K562 (cell line): ENCODE data around the gene NODAL. TPM values are rescaled to one million over a fixed set of nuclear protein-coding genes. Genes with fewer than 3 reads are reported as not detected.
A peak's percentile ranks its signal among the peaks of the same experiment; 100 is the strongest.

ENCODE experiments used
- ATAC-seq: fragments of 200-7000 bp; cut with Tn5 transposase; 3 replicates; pipeline ENCODE4 v1.9.1; 2020; ENCODE audit warnings: moderate library complexity
- BruUV-seq: library from RNA; stranded (reverse); fragments of 400-500 nt; replicated peaks from 2 replicates; lab custom pipeline; 2021; lab: Mats Ljungman, UMichigan
- CTCF ChIA-PET: fragments of 300-600 bp; formaldehyde crosslinking; extraction: SDS; loops from one replicate; lab custom pipeline; 2021; ENCODE audit warnings: low intra/inter-chr PET ratio; lab: Yijun Ruan, JAX
- POLR2A ChIA-PET: fragments of 300-600, 350-650 bp; sonication (Branson Sonifier 250); formaldehyde crosslinking; extraction: SDS; loops from one replicate; lab custom pipeline; 2021; ENCODE audit warnings: antibody characterized with exemption, inconsistent platforms; lab: Yijun Ruan, JAX
- DNase-seq, 4 experiments: peaks; one replicate each; pipeline versions ENCODE4 v3.0.0 to v3.0.0-alpha.2; 2011 to 2018; ENCODE audit warnings: low spot score in 3 of 4, mixed read lengths in 3 of 4; ENCODE audit errors: extremely low read depth in 1 of 4
- FAIRE-seq: peaks from 2 replicates; lab custom pipeline; 2011; peaks lifted over from hg19 to GRCh38; lab: Jason Lieb, UNC
- H2AFZ ChIP-seq: 2 replicates; pipeline ENCODE4 v1.6.0; 2011; ENCODE audit warnings: low read depth, low read length, control low read depth, inconsistent platforms
- H3K27ac ChIP-seq: fragments of 200-600 bp; 3 replicates; pipeline ENCODE4 v1.8.0; 2011; ENCODE audit warnings: low read depth, mild to moderate bottlenecking, control low read depth, inconsistent platforms, low read length, moderate library complexity, mixed read lengths; ENCODE audit errors: extremely low read depth
- H3K27me3 ChIP-seq, 2 experiments: fragments of 300-600 bp in 1 of 2; 2 replicates in 1 of 2; 3 replicates in 1 of 2; pipeline versions ENCODE4 v1.6.0 to v1.8.0; 2011; ENCODE audit warnings: inconsistent platforms in 2 of 2, low read length in 2 of 2, mild to moderate bottlenecking in 1 of 2, mixed read lengths in 1 of 2, moderate library complexity in 1 of 2; ENCODE audit not compliant: control insufficient read depth in 2 of 2, insufficient read depth in 2 of 2
- H3K36me3 ChIP-seq: fragments of 300-600 bp; 3 replicates; pipeline ENCODE4 v1.8.0; 2011; ENCODE audit warnings: mild to moderate bottlenecking, low read length, inconsistent platforms; ENCODE audit not compliant: control insufficient read depth, insufficient read depth
- H3K4me1 ChIP-seq, 2 experiments: fragments of 200-600 bp in 1 of 2; replicated peaks in 1 of 2; 2 replicates in 1 of 2; 3 replicates in 1 of 2; pipeline versions ENCODE4 v1.5.1 to v1.8.0; 2011; ENCODE audit warnings: inconsistent platforms in 2 of 2, low read length in 2 of 2, mild to moderate bottlenecking in 1 of 2, mixed read lengths in 1 of 2, moderate library complexity in 1 of 2; ENCODE audit not compliant: control insufficient read depth in 2 of 2, insufficient read depth in 2 of 2
- H3K4me2 ChIP-seq: 2 replicates; pipeline ENCODE4 v1.6.1; 2011; ENCODE audit warnings: low read length, control low read depth, inconsistent platforms, mixed read lengths; ENCODE audit not compliant: insufficient read depth
- H3K4me3 ChIP-seq: fragments of 200-600 bp; sonication (generic), shearing (Covaris generic); 2 replicates; pipeline ENCODE4 v1.5.1; 2016; ENCODE audit warnings: control low read depth, inconsistent platforms
- H3K79me2 ChIP-seq: fragments of 200-600 bp; 3 replicates; pipeline ENCODE4 v1.8.0; 2011; ENCODE audit warnings: low read length, inconsistent platforms; ENCODE audit not compliant: control insufficient read depth, insufficient read depth
- H3K9ac ChIP-seq, 2 experiments: 2 replicates each; pipeline versions ENCODE4 v1.6.0 to v1.6.1; 2011; ENCODE audit warnings: low read depth in 2 of 2, low read length in 2 of 2, control low read depth in 1 of 2, inconsistent platforms in 1 of 2, mild to moderate bottlenecking in 1 of 2, mixed read lengths in 1 of 2; ENCODE audit not compliant: insufficient read depth in 1 of 2
- H3K9me1 ChIP-seq: one replicate; pipeline ENCODE4 v1.6.0; 2011; ENCODE audit warnings: inconsistent platforms, mild to moderate bottlenecking, low read length, moderate library complexity; ENCODE audit not compliant: control insufficient read depth, insufficient read depth
- H3K9me3 ChIP-seq: replicated peaks from 2 replicates; pipeline ENCODE4 v1.5.1; 2011; ENCODE audit warnings: low read depth, low read length, inconsistent platforms; ENCODE audit not compliant: control insufficient read depth, insufficient read depth
- H4K20me1 ChIP-seq: replicated peaks from 2 replicates; pipeline ENCODE4 v1.6.1; 2011; ENCODE audit warnings: low read length, inconsistent platforms, mixed read lengths; ENCODE audit not compliant: control insufficient read depth, insufficient read depth
- EGR1 ChIP-seq: fragments of 450-650 bp; conservative IDR thresholded peaks from 2 replicates; pipeline ENCODE4 v1.6.1; 2017; ENCODE audit warnings: mild to moderate bottlenecking
- EZH2 ChIP-seq: IDR thresholded peaks from 2 replicates; pipeline ENCODE4 v1.6.1; 2012; ENCODE audit warnings: low read depth, mild to moderate bottlenecking, inconsistent platforms, low read length, borderline replicate concordance
- FOSL1 ChIP-seq: fragments of 200-800 bp; sonication (Bioruptor generic); conservative IDR thresholded peaks from 2 replicates; pipeline ENCODE4 v1.6.1; 2016; ENCODE audit warnings: missing genetic modification characterization, missing compliant biosample characterization
- GABPA ChIP-seq: fragments of 200-800 bp; sonication (Bioruptor generic); conservative IDR thresholded peaks from 2 replicates; pipeline ENCODE4 v1.6.1; 2016; ENCODE audit warnings: low read depth, missing genetic modification characterization, missing compliant biosample characterization
- HLTF ChIP-seq: fragments of 450-650 bp; IDR thresholded peaks from 2 replicates; pipeline ENCODE4 v1.6.1; 2016
- LCOR ChIP-seq: sonication (generic); formaldehyde crosslinking; IDR thresholded peaks from 2 replicates; pipeline ENCODE4 v1.8.0; 2022; ENCODE audit warnings: mild to moderate bottlenecking, missing genetic modification reagents
- PURB ChIP-seq: sonication (generic); formaldehyde crosslinking; IDR thresholded peaks from 2 replicates; pipeline ENCODE4 v1.9.0; 2021; ENCODE audit warnings: low read depth, mild to moderate bottlenecking, missing genetic modification reagents
- SMARCB1 ChIP-seq: IDR thresholded peaks from 2 replicates; pipeline ENCODE4 v1.6.1; 2011; ENCODE audit warnings: improper control_type of control experiment, low read depth; ENCODE audit not compliant: insufficient read length
- U2AF2 ChIP-seq: fragments of 200-400 bp; formaldehyde crosslinking; optimal IDR thresholded peaks from 2 replicates; pipeline ENCODE3; 2017; ENCODE audit warnings: low read depth, mild to moderate bottlenecking, low read length
- USF1 ChIP-seq: sonication (generic); formaldehyde crosslinking; IDR thresholded peaks from 2 replicates; pipeline ENCODE4 v1.9.0; 2022; ENCODE audit warnings: mild to moderate bottlenecking, missing genetic modification reagents
- ZBED1 ChIP-seq: IDR thresholded peaks from 2 replicates; pipeline ENCODE4 v1.6.1; 2014
- ZBTB33 ChIP-seq: sonication (generic); formaldehyde crosslinking; IDR thresholded peaks from 2 replicates; pipeline ENCODE4 v1.8.1; 2023; ENCODE audit warnings: mild to moderate bottlenecking, missing genetic modification reagents
- ZNF12 ChIP-seq: sonication (generic); formaldehyde crosslinking; IDR thresholded peaks from 2 replicates; pipeline ENCODE4 v1.4.0; 2020; ENCODE audit warnings: mild to moderate bottlenecking, missing genetic modification reagents
- ZNF41 ChIP-seq: fragments of 250-450 bp; sonication (Bioruptor Pico); conservative IDR thresholded peaks from 2 replicates; pipeline ENCODE4 v1.4.0; 2020; ENCODE audit warnings: mild to moderate bottlenecking
- ZNF444 ChIP-seq: fragments of 250-450 bp; sonication (Bioruptor Pico); IDR thresholded peaks from 2 replicates; pipeline ENCODE4 v1.4.0; 2020; ENCODE audit warnings: mild to moderate bottlenecking, moderate library complexity
- ZNF512 ChIP-seq: IDR thresholded peaks from 2 replicates; pipeline ENCODE4 v1.6.1; 2016; ENCODE audit warnings: missing genetic modification characterization, missing compliant biosample characterization
- ZNF584 ChIP-seq: fragments of 200-800 bp; sonication (Bioruptor generic); IDR thresholded peaks from 2 replicates; pipeline ENCODE4 v1.6.1; 2016; ENCODE audit warnings: low read depth, mild to moderate bottlenecking, missing genetic modification characterization, missing compliant biosample characterization
- ZNF785 ChIP-seq: fragments of 250-450 bp; sonication (Bioruptor Pico); IDR thresholded peaks from 2 replicates; pipeline ENCODE4 v1.4.0; 2020; ENCODE audit warnings: mild to moderate bottlenecking
- WGBS: fragments of 100-300 bp; shearing (Covaris generic); methylation state at CpG from one replicate; pipeline ENCODE4 v1.1.6; 2016; ENCODE audit warnings: low coverage, mixed read lengths; ENCODE audit not compliant: insufficient coverage; ENCODE audit errors: missing lambda C conversion rate; 5-methylcytosine and 5-hydroxymethylcytosine counted together
- in situ Hi-C: fragments of 300-500 bp; cut with MboI; formaldehyde crosslinking; loops from 4 replicates; pipeline ENCODE4 v1.15.0; 2018; ENCODE audit warnings: inconsistent platforms, mixed read lengths
- intact Hi-C: fragments of 100-400 bp; cut with micrococcal nuclease; formaldehyde crosslinking; loops from 2 replicates; pipeline ENCODE4 v1.14.2; 2022
- polyA plus RNA-seq, 8 experiments: library from polyadenylated mRNA; depleted of rRNA in 4 of 8; stranded (reverse) in 5 of 8; unstranded in 3 of 8; fragments of >200 nt; fragmentation: Nextera tagmentation in 2 of 8; fragmentation: Illumina TruSeq in 1 of 8; extraction: Ambion mirVana in 2 of 8; extraction: Trizol in 1 of 8; gene quantifications; 2 replicates each; pipeline versions ENCODE4 v1.2.1 to v1.2.3, GENCODE V29; 2011 to 2014; ENCODE audit warnings: inconsistent platforms in 1 of 8, missing spikeins in 1 of 8
- total RNA-seq, 7 experiments: library from RNA; depleted of rRNA in 6 of 7; stranded (reverse); fragments of >200 nt in 6 of 7; fragmentation: Illumina TruSeq in 2 of 7; extraction: Trizol in 2 of 7; gene quantifications; 2 replicates each; pipeline versions ENCODE4 v1.2.1 to v1.2.3, GENCODE V29; 2011 to 2021; ENCODE audit warnings: low replicate concordance in 1 of 7

NODAL gene
- total and polyA plus RNA-seq, 9 of the 15 experiments (the other 6 are each of a cell fraction or from before 2014, with no cell fraction given) = not detected

GRCh38 chr10:70440296-70441160 is 953 bp downstream of the NODAL start:
- no peak for FAIRE-seq
- peaks cover 64 to 80% of the 10 kb centered on the region in 2 experiments for H3K27me3 ChIP-seq
- H3K9ac ChIP-seq = no peak overlapping the region
- in situ Hi-C loops (no loop called here), intact Hi-C loops (no loop called here)
- peak in 2 of 4 experiments; percentile 43 to 48 for DNase-seq
- H3K4me1 ChIP-seq = peaks cover 0 to 19% of the 10 kb centered on the region in 2 experiments; a peak in 3 of 5 replicates
- H3K4me3 ChIP-seq = no peak overlapping the region
- H2AFZ ChIP-seq = no peak overlapping the region
- H3K4me2 ChIP-seq = no peak overlapping the region
- H3K36me3 ChIP-seq = no peaks in the 10 kb centered on the region
- CTCF ChIA-PET = no interaction called here
- no TSS peak for BruUV-seq
- ATAC-seq = no peak; the same call in 2 of the 3 replicates
- H3K9me3 ChIP-seq = no peaks in the 10 kb centered on the region
- H3K9me1 ChIP-seq = no peaks in the 10 kb centered on the region
- POLR2A ChIA-PET = no interaction called here
- 0 out of 2 replicates have a peak, but pooled peaks cover 4% of the 10 kb centered on the region for H4K20me1 ChIP-seq
- no peak overlapping the region for H3K27ac ChIP-seq
- H3K79me2 ChIP-seq = no peaks in the 10 kb centered on the region
- 19% methylated on average over 51 of the region's 69 CpGs for WGBS
- TF ChIP-seq HLTF (no peak), ZNF785 (CRISPR knock-in tag) (no peak), PURB (no peak), LCOR (CRISPR knock-in tag) (no peak), U2AF2 (no peak), ZNF41 (no peak), ZNF12 (CRISPR knock-in tag) (no peak), EZH2 (0 out of 2 replicates have a peak, but pooled peaks have one; percentile 84), ZBED1 (no peak), ZNF584 (CRISPR knock-in tag) (no peak), ZNF512 (tag) (no peak), GABPA (no peak), SMARCB1 (no peak), EGR1 (peak; percentile 77), USF1 (CRISPR knock-in tag) (no peak), ZNF444 (no peak), FOSL1 (tag) (no peak), ZBTB33 (0 out of 2 replicates have a peak, but pooled peaks have one; percentile 46)
